Suprapubic skin (tissue), 4 donors: Measurements from ENCODE around the gene CCDC77. TPM values are rescaled to one million over a fixed set of nuclear protein-coding genes. Genes with fewer than 3 reads are reported as not detected.

Source experiments
- DNase-seq, 2 donors: peaks; one replicate each; pipeline ENCODE4 v3.0.0-alpha.2; 2019; ENCODE audit warnings: low spot score in 2 of 2
- H3K27ac ChIP-seq: fragments of 200-600 bp; sonication (generic); one replicate; pipeline ENCODE4 v1.5.1; 2019
- H3K27me3 ChIP-seq: fragments of 200-600 bp; sonication (generic); one replicate; pipeline ENCODE4 v1.5.1; 2019
- H3K36me3 ChIP-seq: fragments of 200-600 bp; sonication (generic); one replicate; pipeline ENCODE4 v1.5.1; 2019
- H3K4me1 ChIP-seq: fragments of 200-600 bp; sonication (generic); one replicate; pipeline ENCODE4 v1.5.1; 2019
- H3K4me3 ChIP-seq: fragments of 200-600 bp; sonication (generic); one replicate; pipeline ENCODE4 v1.5.1; 2019; ENCODE audit warnings: mild to moderate bottlenecking
- H3K9me3 ChIP-seq: fragments of 200-600 bp; sonication (generic); one replicate; pipeline ENCODE4 v1.5.1; 2019
- CTCF ChIP-seq, 2 donors: fragments of 200-600 bp in 1 of 2; fragments of 450-650 bp in 1 of 2; sonication (generic) in 1 of 2; IDR thresholded peaks; one replicate each; pipeline ENCODE4 v1.5.1; 2016 to 2019; ENCODE audit warnings: antibody characterized with exemption in 2 of 2, mild to moderate bottlenecking in 1 of 2, moderate library complexity in 1 of 2
- EP300 ChIP-seq: sonication (generic); formaldehyde crosslinking; IDR thresholded peaks from one replicate; pipeline ENCODE4 v1.6.1; 2017; ENCODE audit warnings: antibody characterized with exemption
- POLR2A ChIP-seq, 2 donors: fragments of 450-650 bp; IDR thresholded peaks; one replicate each; pipeline ENCODE4 v1.6.1; 2017; ENCODE audit warnings: antibody characterized with exemption in 2 of 2, mild to moderate bottlenecking in 2 of 2, moderate library complexity in 2 of 2
- POLR2AphosphoS5 ChIP-seq, 3 donors: sonication (generic); formaldehyde crosslinking; IDR thresholded peaks; one replicate each; pipeline ENCODE4 v1.6.1; 2017; ENCODE audit warnings: antibody characterized with exemption in 3 of 3
- total RNA-seq, 4 donors: library from RNA; depleted of rRNA; stranded (reverse); fragments of >200 nt; gene quantifications; one replicate each; pipeline ENCODE4 v1.1.0, GENCODE V29; 2016

Gene CCDC77
- total RNA-seq, 4 donors from 2014 or later: 5.1 to 9.7 (median 6.8) TPM

- DNase-seq: no peak
- Histone ChIP-seq H3K36me3 (no peaks in the 10 kb centered on the region), H3K4me1 (no peaks in the 10 kb centered on the region), H3K4me3 (no peak overlapping the region), H3K27ac (no peak overlapping the region), H3K27me3 (no peaks in the 10 kb centered on the region), H3K9me3 (no peaks in the 10 kb centered on the region)
- TF ChIP-seq POLR2A (IDR thresholded peaks at IDR 0.05) (no peak), CTCF (IDR thresholded peaks at IDR 0.05) (no peak), POLR2AphosphoS5 (IDR thresholded peaks at IDR 0.05) (no peak), EP300 (no peak)
These were observed 88.8 kb downstream of the CCDC77 start for GRCh38 chr12:490260-490659.

Other genes with a start within 250 kb of the CCDC77 start
- gene SLC6A12, start 187.5 kb upstream of the CCDC77 start, total RNA-seq: 1 to 10 TPM in 2 of 4 donors, not detected in 2; 3.1 to 6.0 TPM
- not detected for gene SLC6A13, start 138.8 kb upstream of the CCDC77 start, total RNA-seq
- gene KDM5A, start 12.3 kb upstream of the CCDC77 start, total RNA-seq: 100 to 1,000 TPM in 2 of 4 donors, 10 to 100 TPM in 2; 43.1 to 126 (median 92.1) TPM
- gene B4GALNT3, start 58.3 kb downstream of the CCDC77 start, total RNA-seq: 10 to 100 TPM; 30.7 to 66.2 (median 35.0) TPM